Activated CD4-positive, CD25-positive, alpha-beta regulatory T cell treated with anti-CD3 and anti-CD28 coated beads, Interleukin-2, amount 50 U/mL, for 16 hours (primary cell): ENCODE results near the gene SREK1IP1.

Source experiments
- DNase-seq: peaks from one replicate; pipeline ENCODE4 v3.0.0-alpha.2; 2020; ENCODE audit warnings: low read depth, low spot score

SREK1IP1 gene

GRCh38 chr5:64768358-64769312 lies at the start of gene SREK1IP1, which contains the start of gene CWC27:
SREK1IP1 (minus strand) TSS chr5:64768691; CDS start chr5:64768517, 174 bp downstream.
CWC27 (plus strand) TSS chr5:64768930; CDS start chr5:64769147, 217 bp downstream.
- peak; percentile 70 for DNase-seq

- DNase-seq, result no peak
These were observed 49.8 kb upstream of the SREK1IP1 start for GRCh38 chr5:64818245-64818644.

GRCh38 chr5:64814073-64814472 lies 45.6 kb upstream of the SREK1IP1 start:
- no peak for DNase-seq

- no peak for DNase-seq
These were observed 42.7 kb upstream of the SREK1IP1 start for GRCh38 chr5:64811050-64811640.

GRCh38 chr5:64807520-64807919 lies 39.0 kb upstream of the SREK1IP1 start:
- DNase-seq, result no peak

- no peak for DNase-seq
These were observed 38.0 kb upstream of the SREK1IP1 start for GRCh38 chr5:64806537-64806936.

- no peak for DNase-seq
These were observed 32.4 kb upstream of the SREK1IP1 start for GRCh38 chr5:64800926-64801325.

GRCh38 chr5:64796301-64796700 lies 27.8 kb upstream of the SREK1IP1 start:
- DNase-seq, result no peak

- DNase-seq, result no peak
These were observed 25.7 kb upstream of the SREK1IP1 start for GRCh38 chr5:64794053-64794770.

GRCh38 chr5:64792469-64792868 lies 24.0 kb upstream of the SREK1IP1 start:
- no peak for DNase-seq

GRCh38 chr5:64790210-64790609 lies 21.7 kb upstream of the SREK1IP1 start:
- DNase-seq, result no peak

GRCh38 chr5:64789457-64789856 lies 21.0 kb upstream of the SREK1IP1 start:
- no peak for DNase-seq

GRCh38 chr5:64788156-64788555 lies 19.7 kb upstream of the SREK1IP1 start:
- DNase-seq, result no peak

- no peak for DNase-seq
These were observed 17.9 kb upstream of the SREK1IP1 start for GRCh38 chr5:64786372-64786771.

- peak; percentile 57 for DNase-seq
These were observed 16.0 kb upstream of the SREK1IP1 start for GRCh38 chr5:64784451-64785025.

- no peak for DNase-seq
These were observed 6.8 kb upstream of the SREK1IP1 start for GRCh38 chr5:64775291-64775690.

GRCh38 chr5:64773533-64773932 lies 5.0 kb upstream of the SREK1IP1 start:
- no peak for DNase-seq

GRCh38 chr5:64771736-64772135 lies 3.2 kb upstream of the SREK1IP1 start:
- no peak for DNase-seq

- no peak for DNase-seq
These were observed 1.4 kb upstream of the SREK1IP1 start for GRCh38 chr5:64769855-64770254.

- no peak for DNase-seq
These were observed 533 bp downstream of the SREK1IP1 start for GRCh38 chr5:64767959-64768357.

GRCh38 chr5:64766941-64767340 lies 1.6 kb downstream of the SREK1IP1 start:
- DNase-seq, result no peak
